Mesothelial cell of epicardium (in vitro differentiated cells): ENCODE results near the gene ARHGEF28. TPM values are rescaled to one million over a fixed set of nuclear protein-coding genes. Genes with fewer than 3 reads are reported as not detected.

Source experiments
- DNase-seq, 2 experiments: peaks; one replicate each; pipeline ENCODE4 v3.0.0; 2021; ENCODE audit warnings: low spot score in 2 of 2; ENCODE audit not compliant: unreplicated experiment in 2 of 2
- H3K27ac Mint-ChIP-seq: 2 replicates; pipeline ENCODE4 v1.8.0; 2021; ENCODE audit warnings: mixed read lengths
- H3K27me3 Mint-ChIP-seq: 2 replicates; pipeline ENCODE4 v1.8.0; 2021; ENCODE audit warnings: low read depth, mixed read lengths
- H3K36me3 Mint-ChIP-seq: 2 replicates; pipeline ENCODE4 v1.8.0; 2021; ENCODE audit warnings: mixed read lengths
- H3K4me1 Mint-ChIP-seq: 2 replicates; pipeline ENCODE4 v1.8.0; 2021; ENCODE audit warnings: mixed read lengths
- H3K4me3 Mint-ChIP-seq: 2 replicates; pipeline ENCODE4 v1.8.0; 2021; ENCODE audit warnings: mild to moderate bottlenecking, moderate library complexity, mixed read lengths
- H3K9me3 Mint-ChIP-seq: 2 replicates; pipeline ENCODE4 v1.8.0; 2021; ENCODE audit warnings: mixed read lengths
- CTCF ChIP-seq: fragments of 200-600 bp; sonication (generic); IDR thresholded peaks from one replicate; pipeline ENCODE4 v1.5.0; 2021; ENCODE audit warnings: antibody characterized with exemption; ENCODE audit not compliant: unreplicated experiment
- total RNA-seq: library from RNA; stranded (reverse); gene quantifications from 3 replicates; pipeline ENCODE4 v1.2.1, GENCODE V29; 2021

The ARHGEF28 gene
- total RNA-seq, 1 donor from 2014 or later, result 0.40 TPM

- Mint-ChIP-seq H3K27me3 (no peaks in the 10 kb centered on the region), H3K4me3 (no peak overlapping the region), H3K9me3 (peaks cover 4% of the 10 kb centered on the region), H3K36me3 (no peaks in the 10 kb centered on the region), H3K27ac (no peak overlapping the region), H3K4me1 (peaks cover 10% of the 10 kb centered on the region)
- no peak for DNase-seq
- TF ChIP-seq CTCF, result no peak
These were observed 312.9 kb downstream of the ARHGEF28 start for GRCh38 chr5:73938938-73939320.

GRCh38 chr5:73939557-73939956 lies 313.6 kb downstream of the ARHGEF28 start:
- DNase-seq, result no peak
- Mint-ChIP-seq H3K36me3 (peaks cover 4% of the 10 kb centered on the region), H3K4me3 (no peak overlapping the region), H3K9me3 (peaks cover 10% of the 10 kb centered on the region), H3K4me1 (peaks cover 10% of the 10 kb centered on the region), H3K27ac (no peak overlapping the region), H3K27me3 (no peaks in the 10 kb centered on the region)
- no peak for TF ChIP-seq CTCF

- TF ChIP-seq CTCF, result no peak
- Mint-ChIP-seq H3K27ac (no peak overlapping the region), H3K4me3 (no peak overlapping the region), H3K4me1 (peaks cover 10% of the 10 kb centered on the region), H3K9me3 (peaks cover 10% of the 10 kb centered on the region), H3K27me3 (no peaks in the 10 kb centered on the region), H3K36me3 (peaks cover 4% of the 10 kb centered on the region)
- no peak for DNase-seq
These were observed 314.0 kb downstream of the ARHGEF28 start for GRCh38 chr5:73940026-73940425.

- no peak for TF ChIP-seq CTCF
These were observed 314.8 kb downstream of the ARHGEF28 start for GRCh38 chr5:73940801-73941200.

GRCh38 chr5:73942783-73943182 lies 316.8 kb downstream of the ARHGEF28 start:
- H3K36me3 Mint-ChIP-seq, result peaks cover 4% of the 10 kb centered on the region
- peaks cover 13% of the 10 kb centered on the region for H3K4me1 Mint-ChIP-seq
- TF ChIP-seq CTCF, result no peak
- H3K27me3 Mint-ChIP-seq, result no peaks in the 10 kb centered on the region
- H3K4me3 Mint-ChIP-seq, result no peak overlapping the region
- no peak overlapping the region for H3K27ac Mint-ChIP-seq
- H3K9me3 Mint-ChIP-seq, result peaks cover 10% of the 10 kb centered on the region
- no peak for DNase-seq

More at GRCh38 chr5:73940801-73941200, 314.8 kb downstream of the ARHGEF28 start:
- Mint-ChIP-seq H3K27ac (no peak overlapping the region), H3K36me3 (peaks cover 4% of the 10 kb centered on the region), H3K4me3 (no peak overlapping the region), H3K9me3 (peaks cover 10% of the 10 kb centered on the region), H3K27me3 (no peaks in the 10 kb centered on the region), H3K4me1 (peaks cover 10% of the 10 kb centered on the region)
- no peak for DNase-seq

- no peak for TF ChIP-seq CTCF
- Mint-ChIP-seq H3K36me3 (peaks cover 4% of the 10 kb centered on the region), H3K27ac (no peak overlapping the region), H3K4me3 (no peak overlapping the region), H3K4me1 (peaks cover 17% of the 10 kb centered on the region), H3K27me3 (no peaks in the 10 kb centered on the region), H3K9me3 (peaks cover 10% of the 10 kb centered on the region)
- DNase-seq, result no peak
These were observed 317.4 kb downstream of the ARHGEF28 start for GRCh38 chr5:73943397-73943796.
